Endothelial cell (in vitro differentiated cells): ENCODE data around the gene COMMD1. TPM values are rescaled to one million over a fixed set of nuclear protein-coding genes. Genes with fewer than 3 reads are reported as not detected.
"Not testable (repeated sequence)": the region's sequence is repeated elsewhere in the genome, so short reads cannot be mapped to it uniquely, and the experiment has no call there.

Experiments used
- DNase-seq: peaks from one replicate; pipeline ENCODE4 v3.0.0; 2021; ENCODE audit warnings: low spot score
- H3K27ac Mint-ChIP-seq: one replicate; pipeline ENCODE4 v1.8.0; 2021; ENCODE audit warnings: mixed read lengths, inconsistent platforms; ENCODE audit not compliant: unreplicated experiment
- H3K27me3 Mint-ChIP-seq: one replicate; pipeline ENCODE4 v1.8.0; 2021; ENCODE audit warnings: mild to moderate bottlenecking, moderate library complexity, mixed read lengths, inconsistent platforms; ENCODE audit not compliant: unreplicated experiment
- H3K36me3 Mint-ChIP-seq: one replicate; pipeline ENCODE4 v1.8.0; 2021; ENCODE audit warnings: mild to moderate bottlenecking, low read depth, mixed read lengths, inconsistent platforms; ENCODE audit not compliant: unreplicated experiment
- H3K4me1 Mint-ChIP-seq: one replicate; pipeline ENCODE4 v1.8.0; 2021; ENCODE audit warnings: mild to moderate bottlenecking, mixed read lengths, inconsistent platforms; ENCODE audit not compliant: unreplicated experiment
- H3K4me3 Mint-ChIP-seq: one replicate; pipeline ENCODE4 v1.8.0; 2021; ENCODE audit warnings: mild to moderate bottlenecking, mixed read lengths, inconsistent platforms; ENCODE audit not compliant: unreplicated experiment
- H3K9me3 Mint-ChIP-seq: one replicate; pipeline ENCODE4 v1.8.0; 2021; ENCODE audit warnings: mixed read lengths, inconsistent platforms; ENCODE audit not compliant: unreplicated experiment
- CTCF ChIP-seq: fragments of 200-600 bp; sonication (generic); IDR thresholded peaks from one replicate; pipeline ENCODE4 v1.5.0; 2021; ENCODE audit warnings: antibody characterized with exemption; ENCODE audit not compliant: unreplicated experiment
- total RNA-seq: library from RNA; stranded (reverse); fragmentation: NEBNext Ultra II Directional; extraction: Animal tissue kit (Norgen Biotek cat#: 25700); gene quantifications from one replicate; pipeline ENCODE4 v1.2.1, GENCODE V29; 2021; ENCODE audit not compliant: unreplicated experiment

Gene COMMD1
- total RNA-seq, 1 donor from 2014 or later, result 39.4 TPM

DNA sequence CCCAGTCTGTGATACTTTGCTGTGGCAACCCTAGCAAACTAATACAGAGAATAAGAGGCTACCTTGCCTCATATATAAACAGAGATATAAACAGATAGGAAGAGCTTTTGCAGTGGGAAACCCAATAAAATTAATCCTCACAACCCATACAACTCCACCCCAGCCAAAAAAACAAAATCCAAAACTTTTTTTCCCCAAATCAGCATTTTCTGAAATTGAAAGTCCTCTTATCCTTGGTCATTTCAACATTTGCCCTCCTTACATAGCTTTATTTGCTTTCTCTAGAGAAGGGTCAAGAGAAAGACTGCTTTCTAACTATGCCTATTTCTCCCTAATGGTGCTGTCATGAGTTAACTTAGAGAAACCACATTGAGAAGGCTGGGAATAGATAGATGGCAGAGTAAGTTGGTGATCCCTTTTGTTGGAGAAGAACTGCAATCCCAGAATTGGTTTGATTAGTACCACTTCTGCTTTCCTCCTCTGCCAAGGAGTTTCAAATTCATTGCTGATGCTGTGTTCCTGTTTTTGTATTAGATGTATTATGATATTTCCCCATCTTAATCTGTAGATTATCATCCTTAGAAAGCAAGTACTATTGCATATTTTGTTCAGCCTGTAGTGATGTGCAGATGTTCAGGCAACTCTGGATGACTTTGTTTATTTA is 214.0 kb downstream of the COMMD1 start:
- H3K27ac Mint-ChIP-seq, result no peak overlapping the region
- no peaks in the 10 kb centered on the region for H3K9me3 Mint-ChIP-seq
- no peak for TF ChIP-seq CTCF
- H3K4me1 Mint-ChIP-seq, result peaks cover 15% of the 10 kb centered on the region
- no peaks in the 10 kb centered on the region for H3K27me3 Mint-ChIP-seq
- H3K4me3 Mint-ChIP-seq, result no peak overlapping the region
- no peak for DNase-seq
- H3K36me3 Mint-ChIP-seq, result no peaks in the 10 kb centered on the region

GRCh38 chr2:62126239-62126638 is 220.8 kb downstream of the COMMD1 start:
- not testable (repeated sequence) for H3K9me3 Mint-ChIP-seq, H3K4me1 Mint-ChIP-seq, DNase-seq, H3K27ac Mint-ChIP-seq, H3K27me3 Mint-ChIP-seq, H3K36me3 Mint-ChIP-seq, H3K4me3 Mint-ChIP-seq

GRCh38 chr2:62133320-62133823 is 227.9 kb downstream of the COMMD1 start:
- Mint-ChIP-seq H3K4me1 (peaks cover 8% of the 10 kb centered on the region), H3K27ac (no peak overlapping the region), H3K9me3 (no peaks in the 10 kb centered on the region), H3K4me3 (no peak overlapping the region), H3K36me3 (no peaks in the 10 kb centered on the region), H3K27me3 (no peaks in the 10 kb centered on the region)
- DNase-seq, result no peak
- no peak for TF ChIP-seq CTCF

GRCh38 chr2:62136956-62137830 is 231.7 kb downstream of the COMMD1 start:
- Mint-ChIP-seq H3K36me3 (no peaks in the 10 kb centered on the region), H3K4me3 (no peak overlapping the region), H3K4me1 (peaks cover 6% of the 10 kb centered on the region), H3K9me3 (no peaks in the 10 kb centered on the region), H3K27me3 (no peaks in the 10 kb centered on the region), H3K27ac (no peak overlapping the region)
- no peak for TF ChIP-seq CTCF
- DNase-seq, result no peak

DNA sequence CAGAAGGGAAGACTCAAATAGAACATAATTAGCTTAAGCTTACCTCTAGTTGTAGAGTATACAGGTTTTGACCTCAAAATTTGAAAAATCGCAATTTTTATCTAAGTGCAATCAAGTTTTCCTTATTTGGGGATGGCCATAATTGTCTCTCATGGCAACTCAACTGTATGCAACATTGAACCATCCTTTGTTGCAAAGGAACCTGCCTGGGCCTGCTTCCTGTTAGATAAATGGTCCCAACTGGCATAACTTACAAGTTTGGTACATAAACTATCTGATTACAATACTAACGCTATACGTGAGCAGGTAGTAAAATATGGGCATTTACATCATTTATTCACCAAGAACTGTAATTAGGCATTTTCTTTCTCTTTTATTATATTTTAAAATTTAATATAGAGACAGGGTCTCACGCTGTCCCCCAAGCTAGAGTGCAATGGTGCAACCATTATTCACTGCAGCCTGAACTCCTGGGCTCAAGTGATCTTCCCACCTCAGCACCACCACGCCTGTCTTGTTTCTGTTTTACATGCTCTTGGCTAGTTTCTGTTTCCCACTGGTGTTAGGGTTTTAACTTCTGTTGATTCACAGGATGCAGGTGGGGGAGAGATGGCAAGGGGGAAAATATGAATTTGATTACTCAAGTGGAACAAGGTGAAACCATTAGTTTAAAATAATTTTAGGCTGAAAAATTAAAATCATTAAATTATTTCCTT is 235.1 kb downstream of the COMMD1 start:
- Mint-ChIP-seq H3K36me3 (no peaks in the 10 kb centered on the region), H3K9me3 (no peaks in the 10 kb centered on the region), H3K27me3 (no peaks in the 10 kb centered on the region), H3K27ac (peak overlapping the region; percentile 44), H3K4me1 (peaks cover 10% of the 10 kb centered on the region), H3K4me3 (no peak overlapping the region)
- TF ChIP-seq CTCF, result no peak
- DNase-seq, result no peak
